Measurements from ENCODE around the gene FBXO15. TPM values are rescaled to one million over a fixed set of nuclear protein-coding genes. Genes with fewer than 3 reads are reported as not detected.

The FBXO15 gene
- total RNA-seq, 1 experiment from 2014 or later, result 0.39 TPM

- peaks cover 30 to 35% of the 10 kb centered on the region in 2 experiments for H3K4me1 Mint-ChIP-seq
Measured at GRCh38 chr18:74128159-74128558, 19.5 kb downstream of the FBXO15 start.

More at GRCh38 chr18:74128159-74128558, 19.5 kb downstream of the FBXO15 start:
- no peak overlapping the region for H3K4ac ChIP-seq (ENCODE audit: low read depth, low read length)
- H3K4me1 ChIP-seq (ENCODE audit: insufficient read depth, low read length), result no peaks in the 10 kb centered on the region; the same call in 1 of the 2 replicates
- no peak overlapping the region for H3K56ac ChIP-seq (ENCODE audit: insufficient read length, low read depth, low read length)
- H2AFZ ChIP-seq (ENCODE audit: low read length), result no peak overlapping the region
- H4K5ac ChIP-seq (ENCODE audit: insufficient read length, low read depth, low read length), result no peak overlapping the region
- no peak overlapping the region for H4K8ac ChIP-seq (replicated peaks; ENCODE audit: insufficient read length, low read depth, low read length)
- no peak for DNase-seq
- no peak overlapping the region; a peak in 1 of 7 replicates for H3K27ac Mint-ChIP-seq
- no peaks in the 10 kb centered on the region for H4K20me1 ChIP-seq (ENCODE audit: control insufficient read depth, insufficient read depth, insufficient read length)
- H3K27ac ChIP-seq (ENCODE audit: insufficient read length, low read depth, low read length), result no peak overlapping the region
- H2BK12ac ChIP-seq (ENCODE audit: insufficient read length, low read depth, low read length), result no peak overlapping the region
- H3K79me2 ChIP-seq (ENCODE audit: insufficient read depth, low read length), result no peaks in the 10 kb centered on the region
- H3K79me1 ChIP-seq (ENCODE audit: insufficient read depth, low read depth, low read length, poor library complexity, severe bottlenecking), result no peaks in the 10 kb centered on the region
- H3K18ac ChIP-seq (ENCODE audit: insufficient read length, low read depth, low read length), result no peak overlapping the region
- no peak overlapping the region for H3K14ac ChIP-seq (ENCODE audit: insufficient read depth, low read length)
- no peaks in the 10 kb centered on the region for H3K9me3 ChIP-seq (ENCODE audit: control insufficient read depth, low read depth, low read length)
- H3K4me2 ChIP-seq (ENCODE audit: insufficient read depth, insufficient read length, low read length), result no peak overlapping the region
- no peak overlapping the region for H2AK5ac ChIP-seq (ENCODE audit: insufficient read length, low read length)
- H3K27me3 Mint-ChIP-seq (ENCODE audit: low read depth), result peaks cover 8% of the 10 kb centered on the region
- H3K23me2 ChIP-seq (ENCODE audit: insufficient read length, low read depth, low read length, poor library complexity, severe bottlenecking), result no peaks in the 10 kb centered on the region
- no peak for TF ChIP-seq CTCF (conservative IDR thresholded peaks at IDR 0.05)
- H2BK15ac ChIP-seq (ENCODE audit: low read depth, low read length), result no peak overlapping the region
- H3T11ph ChIP-seq (ENCODE audit: low read length), result no peak overlapping the region
- H4K91ac ChIP-seq (ENCODE audit: insufficient read length, low read depth, low read length), result no peak overlapping the region
- no peaks in the 10 kb centered on the region for H3K36me3 Mint-ChIP-seq (ENCODE audit: insufficient read depth in 1 of 3, low read depth in 3 of 3)
- no peak overlapping the region for H3K4me3 Mint-ChIP-seq
- no peak overlapping the region for H2BK120ac ChIP-seq (ENCODE audit: low read depth, low read length, poor library complexity, severe bottlenecking)
- H3K23ac ChIP-seq (ENCODE audit: insufficient read length, low read depth, low read length), result no peak overlapping the region
- no CpG with 5 or more reads among the region's 3 CpGs for WGBS (ENCODE audit: extremely low coverage, insufficient read length, low lambda C conversion rate)
- no peak overlapping the region for H3K9ac ChIP-seq (ENCODE audit: extremely low read depth, insufficient read length, low read length)
- H2BK5ac ChIP-seq (ENCODE audit: insufficient read length, low read length), result no peak overlapping the region
- H3K27me3 ChIP-seq (ENCODE audit: insufficient read depth, low read length), result no peaks in the 10 kb centered on the region
- no peaks in the 10 kb centered on the region for H3K9me3 Mint-ChIP-seq
- H2BK20ac ChIP-seq (ENCODE audit: low read depth, low read length, poor library complexity, severe bottlenecking), result no peak overlapping the region

Measured in H9 (cell line).